B cell (primary cell): Measurements from ENCODE around the gene TAF4. TPM values are rescaled to one million over a fixed set of nuclear protein-coding genes. Genes with fewer than 3 reads are reported as not detected.

Experiments used
- ATAC-seq: fragments of 200-7000 bp; cut with Tn5 transposase; one replicate; pipeline ENCODE4 v1.10.0; 2021; ENCODE audit warnings: low read depth, mild to moderate bottlenecking, moderate number of reproducible peaks, moderate library complexity
- CTCF ChIA-PET: fragments of 350-600 bp; sonication (Branson Sonifier 250); formaldehyde crosslinking; loops from one replicate; lab custom pipeline; 2021; ENCODE audit warnings: antibody characterized with exemption, inconsistent platforms; lab: Charles Lee
- POLR2A ChIA-PET: fragments of 350-600 bp; sonication (Branson Sonifier 250); formaldehyde crosslinking; loops from one replicate; lab custom pipeline; 2021; ENCODE audit warnings: antibody characterized with exemption; lab: Charles Lee
- DNase-seq: peaks from one replicate; pipeline ENCODE4 v3.0.0; 2013
- H2AFZ ChIP-seq: 2 replicates; pipeline ENCODE4 v1.6.1; 2012; ENCODE audit warnings: mild to moderate bottlenecking, low read depth, low read length; ENCODE audit not compliant: insufficient read depth, poor library complexity, severe bottlenecking
- H3K27ac ChIP-seq, 2 donors: 1 replicate in 1 of 2; 2 replicates in 1 of 2; pipeline ENCODE4 v1.5.1; 2012 to 2013; ENCODE audit warnings: low read length in 2 of 2, mild to moderate bottlenecking in 2 of 2, moderate library complexity in 1 of 2
- H3K27me3 ChIP-seq, 4 experiments: fragments of 200-600 bp in 1 of 4; sonication (generic) in 1 of 4; replicated peaks in 1 of 4; 1 replicate in 2 of 4; 2 replicates in 2 of 4; pipeline versions ENCODE4 v1.6.1 to v1.7.0; 2013 to 2016; ENCODE audit warnings: low read length in 3 of 4, mild to moderate bottlenecking in 2 of 4, mixed read lengths in 1 of 4, moderate library complexity in 1 of 4; ENCODE audit not compliant: insufficient read depth in 4 of 4, control insufficient read depth in 3 of 4; ENCODE audit errors: control extremely low read depth in 1 of 4
- H3K36me3 ChIP-seq, 2 experiments: replicated peaks in 1 of 2; 1 replicate in 1 of 2; 2 replicates in 1 of 2; pipeline versions ENCODE4 v1.6.1 to v1.7.1; 2013; ENCODE audit warnings: low read length in 1 of 2; ENCODE audit not compliant: insufficient read depth in 2 of 2, control insufficient read depth in 1 of 2; ENCODE audit errors: control extremely low read depth in 1 of 2, extremely low read depth in 1 of 2
- H3K4me1 ChIP-seq, 2 donors: fragments of 200-600 bp in 1 of 2; sonication (generic) in 1 of 2; 1 replicate in 1 of 2; 2 replicates in 1 of 2; pipeline versions ENCODE4 v1.5.1 to v1.6.1; 2013 to 2017; ENCODE audit warnings: low read length in 2 of 2; ENCODE audit not compliant: control insufficient read depth in 2 of 2, insufficient read depth in 2 of 2
- H3K4me2 ChIP-seq: replicated peaks from 2 replicates; pipeline ENCODE3; 2012; ENCODE audit warnings: mild to moderate bottlenecking, low read depth, low read length; ENCODE audit not compliant: poor library complexity, severe bottlenecking
- H3K4me3 ChIP-seq, 5 experiments: fragments of 200-600 bp in 1 of 5; sonication (generic) in 1 of 5; 1 replicate in 3 of 5; 2 replicates in 2 of 5; pipeline versions ENCODE4 v1.5.1 to v1.7.0; 2011 to 2016; ENCODE audit warnings: low read length in 4 of 5, mild to moderate bottlenecking in 4 of 5, low read depth in 2 of 5, control low read depth in 1 of 5, moderate library complexity in 1 of 5; ENCODE audit not compliant: insufficient read depth in 1 of 5; ENCODE audit errors: control extremely low read depth in 1 of 5, extremely low read depth in 1 of 5
- H3K79me2 ChIP-seq: fragments of 200-600 bp; sonication (generic); one replicate; pipeline ENCODE4 v1.6.0; 2016; ENCODE audit warnings: low read length; ENCODE audit not compliant: control insufficient read depth, insufficient read depth
- H3K9ac ChIP-seq: fragments of 200-600 bp; sonication (generic); 2 replicates; pipeline ENCODE4 v1.6.1; 2017; ENCODE audit warnings: mild to moderate bottlenecking, low read length, moderate library complexity
- H3K9me3 ChIP-seq, 3 donors: one replicate each; pipeline versions ENCODE4 v1.6.1 to v1.7.1; 2013; ENCODE audit warnings: low read length in 2 of 3; ENCODE audit not compliant: control insufficient read depth in 2 of 3, insufficient read depth in 1 of 3; ENCODE audit errors: control extremely low read depth in 1 of 3
- H4K20me1 ChIP-seq: 2 replicates; pipeline ENCODE4 v1.6.0; 2012; ENCODE audit warnings: mild to moderate bottlenecking, low read length; ENCODE audit not compliant: insufficient read depth, control insufficient read depth, poor library complexity, severe bottlenecking
- H3K27ac Mint-ChIP-seq: one replicate; pipeline ENCODE4 v1.8.0; 2021; ENCODE audit warnings: mixed read lengths
- H3K27me3 Mint-ChIP-seq: one replicate; pipeline ENCODE4 v1.8.0; 2021; ENCODE audit warnings: mixed read lengths
- H3K4me1 Mint-ChIP-seq: one replicate; pipeline ENCODE4 v1.8.0; 2021; ENCODE audit warnings: mixed read lengths
- H3K4me3 Mint-ChIP-seq: one replicate; pipeline ENCODE4 v1.8.0; 2021; ENCODE audit warnings: mixed read lengths
- H3K9me3 Mint-ChIP-seq: one replicate; pipeline ENCODE4 v1.8.0; 2022; ENCODE audit warnings: mixed read lengths; ENCODE audit not compliant: insufficient read depth
- CTCF ChIP-seq: fragments of 200-600 bp; IDR thresholded peaks from one replicate; pipeline ENCODE4 v1.8.0; 2022; ENCODE audit warnings: antibody characterized with exemption, mild to moderate bottlenecking
- EZH2 ChIP-seq: IDR thresholded peaks from 2 replicates; pipeline ENCODE4 v1.6.1; 2012; ENCODE audit warnings: borderline replicate concordance, low read depth, mild to moderate bottlenecking, moderate library complexity, low read length; ENCODE audit not compliant: insufficient read depth, poor library complexity, severe bottlenecking
- WGBS: methylation state at CpG from one replicate; pipeline ENCODE4 v1.1.5; 2013; ENCODE audit warnings: missing lambda C conversion rate; ENCODE audit not compliant: insufficient coverage; 5-methylcytosine and 5-hydroxymethylcytosine counted together
- intact Hi-C: fragments of 100-400 bp; cut with micrococcal nuclease; formaldehyde crosslinking; loops from one replicate; pipeline ENCODE4 v1.10.0; 2022
- polyA plus RNA-seq: library from polyadenylated mRNA; depleted of rRNA; stranded (reverse); fragments of >200 nt; gene quantifications from 2 replicates; pipeline ENCODE4 v1.2.3, GENCODE V29; 2012
- total RNA-seq, 2 donors: library from RNA; stranded (reverse); fragments of 120-200 nt in 1 of 2; gene quantifications; 1 replicate in 1 of 2; 2 replicates in 1 of 2; pipeline versions ENCODE4 v1.2.3 to v1.2.4, GENCODE V29; 2013 to 2022

The TAF4 gene
- total and polyA plus RNA-seq, 2 donors (not counting 1 experiment from before 2014, with no cell fraction given): 13.9 to 39.5 TPM

DNA sequence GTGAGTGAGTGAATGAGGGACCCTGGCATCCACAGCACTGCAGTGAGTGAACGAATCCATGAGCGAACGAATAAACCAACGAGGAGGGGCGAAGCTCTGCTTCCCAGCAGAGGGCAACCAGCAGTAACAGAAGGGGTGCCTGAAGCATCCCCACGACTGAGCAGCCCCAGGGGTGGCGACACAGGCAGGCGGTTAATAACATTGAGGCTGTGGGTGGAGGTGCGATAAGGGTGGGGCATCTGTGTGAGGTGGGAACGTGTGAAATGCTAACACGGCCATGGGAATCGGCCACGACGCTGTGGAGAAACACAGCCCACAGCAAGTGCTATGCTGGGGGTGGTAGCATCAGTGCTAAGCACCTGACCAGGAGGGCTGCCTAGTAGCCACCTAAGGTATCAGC, 75.9 kb downstream of the TAF4 start:
- 91% methylated on average over 14 of the region's 14 CpGs for WGBS
- Histone ChIP-seq H3K4me1 (no peaks in the 10 kb centered on the region), H4K20me1 (peaks cover 5% of the 10 kb centered on the region), H3K4me2 (no peak overlapping the region), H3K79me2 (no peaks in the 10 kb centered on the region), H3K27ac (no peak overlapping the region), H3K27me3 (no peaks in the 10 kb centered on the region), H3K36me3 (peaks cover 2 to 56% of the 10 kb centered on the region in 2 experiments), H3K9me3 (peaks cover 0 to 36% (median 6%) of the 10 kb centered on the region in 3 donors), H3K4me3 (no peak overlapping the region), H2AFZ (no peak overlapping the region), H3K9ac (no peak overlapping the region)
- Mint-ChIP-seq H3K9me3 (peaks cover 10% of the 10 kb centered on the region), H3K4me1 (peaks cover 6% of the 10 kb centered on the region), H3K27me3 (no peaks in the 10 kb centered on the region), H3K27ac (no peak overlapping the region), H3K4me3 (no peak overlapping the region)
- ATAC-seq (no peak), DNase-seq (no peak)
- ChIA-PET CTCF (no interaction called here), POLR2A (no interaction called here)
- TF ChIP-seq EZH2: no peak
- TF ChIP-seq CTCF: no peak
- intact Hi-C loops: no loop called here

DNA sequence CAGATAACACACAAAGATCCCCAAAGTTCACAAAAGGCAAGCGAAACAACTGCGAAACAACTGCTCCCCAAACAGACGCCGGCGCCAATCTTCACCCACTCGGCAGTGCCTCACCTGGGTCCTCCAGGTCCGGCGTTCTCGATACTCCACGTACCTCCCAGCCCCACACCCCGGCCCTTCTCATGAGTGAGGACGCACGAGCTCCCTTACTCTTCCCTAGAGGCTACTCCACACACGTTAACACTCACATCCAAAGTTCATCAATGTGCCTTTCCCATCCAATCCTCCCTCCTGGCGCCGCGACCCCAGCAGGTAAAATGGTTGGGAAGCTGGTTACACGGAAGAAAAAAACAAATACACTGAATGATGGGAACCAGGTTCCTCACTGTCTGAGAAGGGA, 77.0 kb downstream of the TAF4 start:
- Histone ChIP-seq H3K27ac (no peak overlapping the region), H3K27me3 (no peaks in the 10 kb centered on the region), H2AFZ (no peak overlapping the region), H3K79me2 (no peaks in the 10 kb centered on the region), H3K36me3 (peaks cover 2 to 52% of the 10 kb centered on the region in 2 experiments), H4K20me1 (peaks cover 13% of the 10 kb centered on the region), H3K9me3 (peaks cover 0 to 40% (median 6%) of the 10 kb centered on the region in 3 donors), H3K9ac (no peak overlapping the region), H3K4me1 (no peaks in the 10 kb centered on the region), H3K4me2 (no peak overlapping the region), H3K4me3 (no peak overlapping the region)
- WGBS: 96% methylated on average over 15 of the region's 18 CpGs
- H3K9me3 Mint-ChIP-seq: peaks cover 10% of the 10 kb centered on the region
- no peaks in the 10 kb centered on the region for H3K27me3 Mint-ChIP-seq
- DNase-seq (no peak), ATAC-seq (no peak)
- H3K4me1 Mint-ChIP-seq: peaks cover 9% of the 10 kb centered on the region
- H3K27ac Mint-ChIP-seq: no peak overlapping the region
- ChIA-PET CTCF (no interaction called here), POLR2A (no interaction called here)
- H3K4me3 Mint-ChIP-seq: no peak overlapping the region
- TF ChIP-seq CTCF (no peak), EZH2 (no peak)
- intact Hi-C loops: no loop called here
